Measurements from ENCODE around the gene SV2C.
"Not testable (repeated sequence)": the region's sequence is repeated elsewhere in the genome, so short reads cannot be mapped to it uniquely, and the experiment has no call there.

SV2C gene

DNA sequence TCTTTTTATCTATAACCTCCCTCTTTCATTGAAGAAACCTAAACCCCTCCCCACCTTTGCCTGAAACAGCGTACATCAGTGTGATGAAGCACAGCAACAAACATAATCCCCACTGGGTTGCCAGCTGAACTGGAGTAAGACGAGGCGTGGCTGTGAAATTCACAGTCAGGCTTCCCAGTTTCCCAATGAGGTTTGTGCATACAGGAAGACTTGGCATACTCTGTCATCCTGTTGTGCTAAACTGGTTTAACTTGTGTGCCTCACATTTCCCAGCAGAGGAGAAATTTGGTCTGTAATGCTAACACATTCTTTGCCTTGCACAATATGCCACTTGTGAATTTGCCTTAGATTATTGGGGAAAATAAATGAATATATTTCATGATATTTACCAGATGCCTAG lies 121.5 kb downstream of the SV2C start:
- DNase-seq: no peak

DNA sequence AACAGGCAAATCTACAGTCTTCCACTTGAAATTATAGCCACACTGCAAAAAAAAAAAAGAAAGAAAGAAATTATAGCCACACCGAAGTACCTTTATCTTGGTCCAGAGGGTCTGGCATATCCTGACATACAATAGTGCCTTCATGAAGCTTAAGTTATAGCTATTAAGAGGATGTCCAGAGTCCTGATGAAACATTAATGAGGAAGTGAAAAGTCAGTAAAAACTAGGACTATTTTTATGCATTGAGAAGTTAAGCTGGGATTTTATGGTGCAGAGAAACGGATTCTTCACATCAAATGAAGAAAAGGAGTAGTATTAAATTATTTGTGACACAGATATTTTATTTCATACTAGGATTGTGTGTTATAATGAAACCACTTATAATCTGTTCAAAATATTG lies 123.9 kb downstream of the SV2C start:
- DNase-seq: no peak

DNA sequence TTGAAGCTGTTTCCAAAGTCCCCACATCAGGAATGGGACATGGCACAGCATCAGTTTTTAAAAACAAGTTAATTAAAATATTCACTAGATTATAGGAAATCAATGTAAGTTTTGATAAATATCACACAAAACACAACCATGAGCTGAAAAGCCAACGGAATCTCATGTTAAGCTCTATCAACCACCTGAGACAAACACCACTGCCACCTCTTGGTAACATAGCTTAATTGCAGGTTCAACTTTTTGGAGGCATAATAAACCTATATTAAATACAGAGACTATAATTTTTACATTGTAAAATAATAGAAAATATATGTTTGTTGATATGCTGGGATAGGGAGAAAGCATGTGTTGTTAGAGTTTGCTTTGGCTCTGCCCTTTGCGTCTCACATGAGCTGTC lies 126.1 kb downstream of the SV2C start:
- DNase-seq: no peak

GRCh38 chr5:76210946-76211345 lies 127.8 kb downstream of the SV2C start:
- no peak for DNase-seq

DNA sequence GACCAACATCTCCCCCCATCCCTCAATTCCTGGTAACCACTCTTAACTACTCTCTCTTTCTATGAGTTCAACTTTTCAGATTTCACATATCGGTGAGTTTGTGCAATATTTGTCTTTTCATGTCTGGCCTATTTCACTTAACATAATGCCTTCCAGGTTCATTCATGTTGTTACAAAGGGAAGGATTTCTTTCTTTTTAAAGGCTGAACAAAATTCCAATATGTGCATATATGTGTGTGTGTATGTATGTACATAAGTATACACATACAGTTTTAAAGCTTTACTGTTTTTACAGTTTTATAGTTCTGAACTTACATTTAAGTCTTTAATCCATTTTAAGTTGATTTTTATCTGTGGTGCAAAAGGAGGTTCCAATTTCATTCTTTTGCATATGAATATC lies 130.7 kb downstream of the SV2C start:
- no peak for DNase-seq

DNA sequence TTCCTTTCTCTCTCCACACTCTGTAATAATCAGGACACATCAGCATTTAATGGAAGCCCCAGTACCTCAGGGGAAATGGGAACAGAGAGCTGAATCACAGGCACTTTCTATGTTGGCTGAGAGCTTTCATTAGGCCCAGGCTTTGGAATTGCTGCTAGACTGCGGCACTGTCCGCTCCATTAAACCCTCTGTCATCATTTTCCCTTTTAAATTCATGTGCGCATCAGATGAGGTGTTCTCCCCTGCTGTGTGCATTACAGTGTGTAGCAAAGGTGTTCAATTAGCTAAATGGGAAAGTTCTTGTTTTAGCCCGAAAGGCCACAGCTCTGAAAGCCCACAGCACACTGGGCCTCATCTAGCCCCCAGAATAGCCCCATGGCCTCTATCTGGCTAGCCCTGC lies 133.6 kb downstream of the SV2C start:
- DNase-seq: no peak

- DNase-seq: no peak
These were observed 136.5 kb downstream of the SV2C start for GRCh38 chr5:76219636-76220035.

DNA sequence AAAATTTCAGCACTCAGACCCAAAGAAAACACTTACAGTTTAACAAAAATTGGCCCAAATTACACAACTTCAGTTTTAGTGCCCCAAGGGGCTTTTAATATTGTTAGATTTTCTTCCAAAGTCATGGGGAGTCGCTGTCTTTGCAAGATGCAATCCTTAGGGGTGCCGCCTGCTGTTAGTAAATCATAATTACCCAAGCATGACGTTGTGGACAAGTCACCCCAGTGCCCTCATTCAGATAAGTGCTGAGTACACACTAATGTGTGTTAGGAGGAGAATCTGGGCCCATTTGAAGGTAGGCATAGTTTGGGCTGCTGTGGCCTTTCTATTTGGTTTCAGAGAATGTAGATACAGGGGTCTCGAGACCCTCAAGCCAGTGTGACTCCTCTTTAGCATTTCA lies 138.1 kb downstream of the SV2C start:
- DNase-seq: no peak

- DNase-seq: no peak
These were observed 139.1 kb downstream of the SV2C start for GRCh38 chr5:76222318-76222717.

- no peak for DNase-seq
These were observed 140.5 kb downstream of the SV2C start for GRCh38 chr5:76223696-76224095.

- DNase-seq: no peak
These were observed 141.7 kb downstream of the SV2C start for GRCh38 chr5:76224898-76225297.

DNA sequence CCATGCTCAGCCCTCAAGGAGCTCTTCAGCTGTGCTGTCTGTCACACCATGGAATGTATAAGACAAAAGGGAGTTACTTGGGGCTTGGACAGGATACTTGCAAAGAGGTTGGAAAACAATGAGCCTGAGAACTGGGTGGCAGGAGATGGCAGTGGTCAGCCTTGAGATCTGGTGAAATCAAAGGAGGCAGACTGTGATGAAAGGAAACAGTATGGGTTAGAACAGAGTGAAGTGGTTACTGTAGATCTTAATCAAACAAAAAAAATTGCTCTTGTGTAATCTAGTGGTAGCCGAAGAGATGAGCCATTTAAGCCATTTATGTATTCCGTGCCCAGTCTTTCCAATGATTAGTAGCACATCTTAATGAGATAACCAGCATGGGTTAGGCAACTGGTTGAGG lies 142.2 kb downstream of the SV2C start:
- no peak for DNase-seq

- DNase-seq: no peak
These were observed 146.7 kb downstream of the SV2C start for GRCh38 chr5:76229900-76230299.

DNA sequence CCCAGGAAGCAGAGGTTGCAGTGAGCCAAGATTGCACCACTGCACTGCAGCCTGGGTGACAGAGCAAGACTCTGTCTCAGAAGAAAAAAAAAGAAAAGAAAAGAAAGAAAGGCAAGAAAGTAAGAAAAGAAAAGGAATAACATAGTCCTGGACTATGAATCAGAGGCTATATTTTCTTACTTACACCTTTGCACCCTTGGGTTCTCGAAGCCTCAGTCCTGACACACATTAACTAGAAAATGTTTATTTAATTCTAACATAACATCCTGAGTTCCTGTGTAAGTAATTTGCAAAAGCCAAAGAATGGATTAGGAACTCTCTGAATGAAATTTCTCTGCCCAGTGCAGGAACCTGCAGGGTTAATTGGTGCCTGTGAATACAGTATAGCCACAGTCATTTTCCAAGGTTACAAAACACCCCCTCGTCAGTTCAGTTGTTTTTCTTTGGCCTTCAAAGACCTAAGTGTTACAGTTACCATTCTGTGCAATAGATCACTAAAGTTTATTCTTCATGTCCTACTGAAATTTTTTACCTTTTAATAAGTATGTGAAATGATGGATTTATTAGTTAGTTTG lies 147.6 kb downstream of the SV2C start:
- no peak for DNase-seq

DNA sequence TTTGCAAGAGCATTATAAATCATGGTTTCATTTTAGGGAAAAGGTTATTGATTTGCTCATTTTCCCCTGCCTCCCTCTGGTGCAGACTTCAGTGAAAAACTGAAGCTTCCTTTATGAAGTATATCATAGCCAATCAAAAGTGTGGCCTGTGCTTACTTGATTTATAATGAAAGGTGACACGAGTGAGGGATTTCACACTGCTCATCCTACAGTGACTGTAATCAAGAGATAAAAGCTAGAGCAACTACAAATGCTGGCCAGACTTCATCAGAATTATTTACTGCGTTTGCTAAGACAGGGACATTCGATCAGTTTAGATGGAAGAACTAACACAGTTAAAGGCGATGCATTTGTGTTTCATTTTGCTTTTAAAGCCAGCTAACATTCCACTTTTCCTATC lies 151.5 kb downstream of the SV2C start:
- no peak for DNase-seq

GRCh38 chr5:76236684-76237083 lies 153.5 kb downstream of the SV2C start:
- no peak for DNase-seq

DNA sequence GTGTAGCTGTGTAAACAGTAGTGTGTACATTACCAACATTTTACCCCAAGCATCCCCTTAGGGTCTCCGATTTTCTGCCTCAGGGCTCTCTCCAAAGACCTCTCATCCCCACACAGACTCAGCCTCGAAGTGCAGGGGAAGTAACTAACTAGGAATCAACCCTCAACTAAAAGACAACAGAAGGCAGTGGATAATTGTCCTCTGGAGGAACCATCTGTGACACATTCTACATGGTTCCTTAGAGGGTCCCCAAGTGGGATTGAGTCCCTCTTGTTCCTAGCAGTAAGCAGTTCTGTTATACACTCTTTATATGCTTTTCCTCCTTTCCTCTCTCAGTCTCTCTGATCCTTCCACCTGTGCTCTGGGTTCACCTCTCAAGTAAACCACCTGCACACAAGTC lies 157.2 kb downstream of the SV2C start:
- no peak for DNase-seq

DNA sequence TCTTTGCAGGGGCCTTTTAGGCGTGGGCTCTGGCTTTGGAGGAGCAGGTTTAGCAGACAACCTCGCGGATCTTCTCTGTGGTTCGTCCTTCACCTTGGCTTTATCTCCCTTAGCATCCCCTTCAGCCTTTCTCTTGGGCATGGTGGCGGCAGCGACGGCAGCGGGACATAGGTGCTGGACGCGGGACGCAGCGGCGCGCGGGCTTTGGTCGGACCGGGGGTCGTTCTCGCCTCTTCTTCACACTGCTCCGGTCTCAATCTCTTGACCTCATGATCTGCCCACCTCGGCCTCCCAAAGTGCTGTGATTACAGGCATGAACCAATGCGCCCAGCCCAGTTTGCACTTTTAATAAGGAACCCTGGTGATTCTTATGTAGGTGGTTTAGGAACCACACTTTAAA lies 159.0 kb downstream of the SV2C start:
- not testable (repeated sequence) for DNase-seq

DNA sequence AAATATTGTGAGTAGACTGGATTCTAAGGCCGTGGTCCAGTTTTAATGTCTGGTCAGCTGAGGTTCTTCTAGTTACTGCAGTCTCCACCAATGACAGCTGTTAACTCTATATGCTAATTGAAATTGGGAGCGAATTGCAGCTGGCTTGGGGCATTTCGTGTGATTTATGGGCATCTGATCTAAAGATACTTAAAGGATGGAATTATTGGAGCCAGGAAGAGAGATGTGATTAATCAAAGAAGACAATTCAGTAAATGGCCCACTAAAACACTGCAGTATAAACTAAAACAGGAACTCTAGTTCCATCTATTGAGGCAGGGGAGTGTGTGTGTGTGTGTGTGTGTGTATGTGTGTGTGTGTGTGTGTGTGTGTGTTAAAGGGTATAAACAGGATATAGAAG lies 162.4 kb downstream of the SV2C start:
- DNase-seq: no peak

GRCh38 chr5:76249621-76250020 lies 166.4 kb downstream of the SV2C start:
- DNase-seq: no peak

DNA sequence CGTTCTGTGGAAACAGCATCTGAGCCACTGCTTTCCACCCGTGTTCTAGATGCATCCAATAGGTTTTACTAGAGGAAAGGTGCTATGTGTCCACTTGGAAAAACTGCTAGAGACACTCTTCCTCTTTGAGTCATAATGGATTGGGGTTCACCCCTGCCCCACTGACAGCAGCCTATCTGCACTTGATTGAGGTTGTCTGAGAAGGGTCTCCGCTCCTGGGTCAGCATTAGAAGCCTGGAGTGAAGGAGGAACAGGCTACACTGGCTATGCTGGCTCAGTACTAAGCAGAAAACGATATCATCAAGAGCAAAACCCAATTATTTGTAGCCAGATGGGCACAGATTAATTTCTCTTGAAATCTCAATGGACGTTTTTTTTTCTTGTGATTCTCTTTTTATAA lies 167.3 kb downstream of the SV2C start:
- DNase-seq: no peak

- DNase-seq: no peak
These were observed 168.5 kb downstream of the SV2C start for GRCh38 chr5:76251656-76252055.

DNA sequence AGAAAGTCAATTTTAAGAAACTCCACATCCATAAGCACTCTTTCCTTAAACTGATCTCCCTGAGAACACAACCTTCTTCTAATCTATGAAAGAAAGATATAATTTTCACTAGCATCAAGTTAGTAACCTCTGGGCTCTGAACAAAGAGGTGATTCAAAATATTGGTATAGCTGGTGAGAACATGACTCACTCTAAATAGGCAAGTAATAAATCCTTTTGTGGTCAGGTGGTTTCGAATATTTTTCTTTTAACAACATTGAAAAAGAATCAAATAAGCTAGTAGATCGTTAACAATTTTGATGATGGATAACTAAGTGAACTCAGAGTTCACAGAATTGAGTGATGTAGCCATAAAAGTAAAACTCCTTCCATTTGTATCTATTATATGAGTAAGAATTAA lies 169.3 kb downstream of the SV2C start:
- no peak for DNase-seq

DNA sequence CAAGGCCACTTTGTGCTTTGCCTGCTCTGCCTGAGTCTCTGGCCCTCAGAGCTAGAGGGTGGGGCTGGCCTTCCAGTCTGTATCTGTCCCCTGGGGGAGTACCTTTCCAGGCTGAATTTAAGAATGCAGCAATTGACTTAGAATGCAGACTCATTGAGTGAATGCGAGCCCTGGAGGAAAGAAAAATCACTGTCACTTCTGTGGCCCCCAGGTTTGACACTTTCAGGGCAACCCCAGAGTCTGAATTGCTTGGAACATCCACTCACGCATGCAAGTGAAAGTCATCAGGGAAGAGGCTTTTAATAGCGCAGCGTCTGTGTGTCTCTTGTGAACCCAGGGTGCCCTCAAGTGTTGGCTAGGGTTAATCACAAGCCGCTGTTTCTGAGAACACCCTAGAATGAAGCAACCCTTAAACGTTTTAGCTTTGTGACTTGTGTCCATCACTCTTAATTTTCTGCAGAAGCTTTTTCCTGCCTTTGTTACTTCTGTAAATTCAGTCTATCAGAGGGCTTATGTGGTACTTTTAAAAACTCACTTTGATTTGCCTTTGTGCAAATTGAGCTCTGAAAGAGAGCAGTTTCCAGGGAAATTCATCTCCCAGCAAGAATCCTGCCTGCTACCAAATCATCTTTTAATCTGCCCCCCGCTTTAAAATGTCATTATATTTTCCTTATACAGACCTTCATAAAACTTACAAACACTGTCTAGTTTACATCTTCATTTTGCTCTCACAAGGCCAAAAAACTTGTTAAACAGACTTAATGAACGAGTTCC lies 173.1 kb downstream of the SV2C start:
- DNase-seq: peak; percentile 20

- no peak for DNase-seq
These were observed 174.1 kb downstream of the SV2C start for GRCh38 chr5:76257225-76257833.

All from SHP77 treated with DMSO at 0.1 percent for 48 hours (cell line).